HG02763 (cell line): ENCODE results near the gene ANTKMT.

Experiments
- ATAC-seq: cut with Tn5 transposase; IDR thresholded peaks from one replicate; pipeline ENCODE4 v1.9.1; 2021; ENCODE audit warnings: mild to moderate bottlenecking, moderate library complexity; ENCODE audit not compliant: unreplicated experiment

Gene ANTKMT

GRCh38 chr16:726188-726437 is 5.2 kb downstream of the ANTKMT start:
- ATAC-seq, result no peak

GRCh38 chr16:726438-727290 is 5.7 kb downstream of the ANTKMT start, which contains the start of the genes CCDC78 and HAGHL:
Gene CCDC78 (minus strand): TSS chr16:726443. CDS start chr16:726367, 76 bp downstream.
Gene HAGHL (plus strand): TSS chr16:727106. CDS start chr16:727510, 404 bp downstream.
- ATAC-seq, result no peak

GRCh38 chr16:727291-727977 is 6.5 kb downstream of the ANTKMT start:
- no peak for ATAC-seq

- no peak for ATAC-seq
These were observed 7.4 kb downstream of the ANTKMT start for GRCh38 chr16:728131-728889.

- no peak for ATAC-seq
These were observed 8.2 kb downstream of the ANTKMT start for GRCh38 chr16:728890-729744.

- no peak for ATAC-seq
These were observed 9.1 kb downstream of the ANTKMT start for GRCh38 chr16:729768-730665.

- no peak for ATAC-seq
These were observed 9.9 kb downstream of the ANTKMT start for GRCh38 chr16:730666-731509.

- ATAC-seq, result no peak
These were observed 11.4 kb downstream of the ANTKMT start for GRCh38 chr16:732332-732731.

- ATAC-seq, result no peak
These were observed 12.0 kb downstream of the ANTKMT start for GRCh38 chr16:732936-733335.

- ATAC-seq, result no peak
These were observed 12.6 kb downstream of the ANTKMT start for GRCh38 chr16:733382-734207.

- no peak for ATAC-seq
These were observed 13.4 kb downstream of the ANTKMT start for GRCh38 chr16:734208-734980.

- no peak for ATAC-seq
These were observed 14.3 kb downstream of the ANTKMT start for GRCh38 chr16:734981-735881.

GRCh38 chr16:735982-736453 is 15.1 kb downstream of the ANTKMT start:
- ATAC-seq, result no peak

GRCh38 chr16:736936-737481 is 16.1 kb downstream of the ANTKMT start:
- ATAC-seq, result no peak

- ATAC-seq, result no peak
These were observed 18.9 kb downstream of the ANTKMT start for GRCh38 chr16:739560-740458.
